WI38 (cell line): ENCODE measurements around the gene LYRM4.

Source experiments
- H3K4me3 ChIP-seq: 2 replicates; pipeline ENCODE4 v1.5.1; 2011; ENCODE audit warnings: low read depth, mild to moderate bottlenecking, control low read depth, low read length
- CTCF ChIP-seq: IDR thresholded peaks from 2 replicates; pipeline ENCODE4 v1.5.1; 2012; ENCODE audit warnings: low read depth, mild to moderate bottlenecking, control low read depth, low read length

The LYRM4 gene

GRCh38 chr6:5167501-5167900, 93.2 kb downstream of the LYRM4 start:
- H3K4me3 ChIP-seq, result no peak overlapping the region
- no peak for TF ChIP-seq CTCF

- no peak overlapping the region for H3K4me3 ChIP-seq
- TF ChIP-seq CTCF, result no peak
Observed at GRCh38 chr6:5164092-5164491, 96.7 kb downstream of the LYRM4 start.

GRCh38 chr6:5163247-5163646, 97.5 kb downstream of the LYRM4 start:
- no peak for TF ChIP-seq CTCF
- no peak overlapping the region for H3K4me3 ChIP-seq

GRCh38 chr6:5162355-5162754, 98.4 kb downstream of the LYRM4 start:
- H3K4me3 ChIP-seq, result no peak overlapping the region
- no peak for TF ChIP-seq CTCF

GRCh38 chr6:5160206-5160605, 100.5 kb downstream of the LYRM4 start:
- no peak for TF ChIP-seq CTCF
- H3K4me3 ChIP-seq, result no peak overlapping the region

GRCh38 chr6:5159162-5159561, 101.6 kb downstream of the LYRM4 start:
- no peak overlapping the region for H3K4me3 ChIP-seq
- TF ChIP-seq CTCF, result no peak

GRCh38 chr6:5158180-5158579, 102.6 kb downstream of the LYRM4 start:
- TF ChIP-seq CTCF, result no peak
- H3K4me3 ChIP-seq, result no peak overlapping the region
